22Rv1 (cell line): ENCODE data around the gene CPNE8.

Source experiments
- CTCF ChIP-seq: fragments of 450-650 bp; IDR thresholded peaks from 2 replicates; pipeline ENCODE4 v1.5.1; 2017; ENCODE audit warnings: mild to moderate bottlenecking
- ZFX ChIP-seq: fragments of 450-650 bp; IDR thresholded peaks from 2 replicates; pipeline ENCODE4 v1.6.1; 2017; ENCODE audit warnings: antibody characterized with exemption, borderline replicate concordance

- TF ChIP-seq CTCF = no peak
- no peak for TF ChIP-seq ZFX
Measured at GRCh38 chr12:38744041-38744440, 161.3 kb downstream of the CPNE8 start.
